ENCODE measurements around the gene TGFB2.
"Not testable (repeated sequence)": the region's sequence is repeated elsewhere in the genome, so short reads cannot be mapped to it uniquely, and the experiment has no call there.

TGFB2 gene

GRCh38 chr1:218344814-218345672 is at the start of gene TGFB2:
Gene TGFB2, plus strand, starts transcription at chr1:218345336. Its CDS starts 1,366 bp downstream, at chr1:218346702.
- DNase-seq (ENCODE audit: low read depth in 2 of 2), result no peak

- no peak for DNase-seq (ENCODE audit: low read depth in 2 of 2)
Measured at GRCh38 chr1:218296162-218296561, 49.0 kb upstream of the TGFB2 start.

GRCh38 chr1:218297461-218297860 is 47.7 kb upstream of the TGFB2 start:
- DNase-seq (ENCODE audit: low read depth in 2 of 2), result no peak

- DNase-seq (ENCODE audit: low read depth in 2 of 2), result no peak
Measured at GRCh38 chr1:218297867-218298266, 47.3 kb upstream of the TGFB2 start.

- no peak for DNase-seq (ENCODE audit: low read depth in 2 of 2)
Measured at GRCh38 chr1:218298398-218298797, 46.7 kb upstream of the TGFB2 start.

- DNase-seq (ENCODE audit: low read depth in 2 of 2), result peak; percentile 25 to 35
Measured at GRCh38 chr1:218299416-218299815, 45.7 kb upstream of the TGFB2 start.

GRCh38 chr1:218301217-218301616 is 43.9 kb upstream of the TGFB2 start:
- no peak for DNase-seq (ENCODE audit: low read depth in 2 of 2)

- DNase-seq (ENCODE audit: low read depth in 2 of 2), result no peak
Measured at GRCh38 chr1:218302155-218302554, 43.0 kb upstream of the TGFB2 start.

- DNase-seq (ENCODE audit: low read depth in 2 of 2), result no peak
Measured at GRCh38 chr1:218303176-218303879, 41.8 kb upstream of the TGFB2 start.

GRCh38 chr1:218304281-218305039 is 40.7 kb upstream of the TGFB2 start:
- DNase-seq (ENCODE audit: low read depth in 2 of 2), result peak; percentile 29

GRCh38 chr1:218305472-218306064 is 39.6 kb upstream of the TGFB2 start:
- no peak for DNase-seq (ENCODE audit: low read depth in 2 of 2)

- DNase-seq (ENCODE audit: low read depth in 2 of 2), result no peak
Measured at GRCh38 chr1:218312509-218312908, 32.6 kb upstream of the TGFB2 start.

- no peak for DNase-seq (ENCODE audit: low read depth in 2 of 2)
Measured at GRCh38 chr1:218314316-218314715, 30.8 kb upstream of the TGFB2 start.

- no peak for DNase-seq (ENCODE audit: low read depth in 2 of 2)
Measured at GRCh38 chr1:218315638-218316037, 29.5 kb upstream of the TGFB2 start.

- no peak for DNase-seq (ENCODE audit: low read depth in 2 of 2)
Measured at GRCh38 chr1:218317061-218317460, 28.1 kb upstream of the TGFB2 start.

- not testable (repeated sequence) for DNase-seq (ENCODE audit: low read depth in 2 of 2)
Measured at GRCh38 chr1:218320182-218320581, 25.0 kb upstream of the TGFB2 start.

GRCh38 chr1:218322762-218323161 is 22.4 kb upstream of the TGFB2 start:
- DNase-seq (ENCODE audit: low read depth in 2 of 2), result no peak

- DNase-seq (ENCODE audit: low read depth in 2 of 2), result no peak
Measured at GRCh38 chr1:218323568-218324225, 21.4 kb upstream of the TGFB2 start.

- no peak for DNase-seq (ENCODE audit: low read depth in 2 of 2)
Measured at GRCh38 chr1:218324226-218324580, 20.9 kb upstream of the TGFB2 start.

- no peak for DNase-seq (ENCODE audit: low read depth in 2 of 2)
Measured at GRCh38 chr1:218328769-218329168, 16.4 kb upstream of the TGFB2 start.

- no peak for DNase-seq (ENCODE audit: low read depth in 2 of 2)
Measured at GRCh38 chr1:218330043-218330623, 15.0 kb upstream of the TGFB2 start.
